Left renal cortex interstitium (tissue), 4 donors: Measurements from ENCODE around the gene SLC2A4. TPM values are rescaled to one million over a fixed set of nuclear protein-coding genes. Genes with fewer than 3 reads are reported as not detected.

Source experiments
- DNase-seq, 4 donors: peaks; one replicate each; pipeline ENCODE4 v3.0.0-alpha.2; 2013; ENCODE audit warnings: low read depth in 4 of 4, low spot score in 2 of 4, missing footprints in 1 of 4
- polyA plus RNA-seq, 4 donors: library from polyadenylated mRNA; unstranded; fragments of 120-200 nt; gene quantifications; one replicate each; pipeline ENCODE4 v1.2.1, GENCODE V29; 2013; ENCODE audit not compliant: insufficient read length in 4 of 4

SLC2A4 gene
- 1 to 10 TPM; 2.2 to 2.8 (median 2.5) TPM for polyA plus RNA-seq

DNA sequence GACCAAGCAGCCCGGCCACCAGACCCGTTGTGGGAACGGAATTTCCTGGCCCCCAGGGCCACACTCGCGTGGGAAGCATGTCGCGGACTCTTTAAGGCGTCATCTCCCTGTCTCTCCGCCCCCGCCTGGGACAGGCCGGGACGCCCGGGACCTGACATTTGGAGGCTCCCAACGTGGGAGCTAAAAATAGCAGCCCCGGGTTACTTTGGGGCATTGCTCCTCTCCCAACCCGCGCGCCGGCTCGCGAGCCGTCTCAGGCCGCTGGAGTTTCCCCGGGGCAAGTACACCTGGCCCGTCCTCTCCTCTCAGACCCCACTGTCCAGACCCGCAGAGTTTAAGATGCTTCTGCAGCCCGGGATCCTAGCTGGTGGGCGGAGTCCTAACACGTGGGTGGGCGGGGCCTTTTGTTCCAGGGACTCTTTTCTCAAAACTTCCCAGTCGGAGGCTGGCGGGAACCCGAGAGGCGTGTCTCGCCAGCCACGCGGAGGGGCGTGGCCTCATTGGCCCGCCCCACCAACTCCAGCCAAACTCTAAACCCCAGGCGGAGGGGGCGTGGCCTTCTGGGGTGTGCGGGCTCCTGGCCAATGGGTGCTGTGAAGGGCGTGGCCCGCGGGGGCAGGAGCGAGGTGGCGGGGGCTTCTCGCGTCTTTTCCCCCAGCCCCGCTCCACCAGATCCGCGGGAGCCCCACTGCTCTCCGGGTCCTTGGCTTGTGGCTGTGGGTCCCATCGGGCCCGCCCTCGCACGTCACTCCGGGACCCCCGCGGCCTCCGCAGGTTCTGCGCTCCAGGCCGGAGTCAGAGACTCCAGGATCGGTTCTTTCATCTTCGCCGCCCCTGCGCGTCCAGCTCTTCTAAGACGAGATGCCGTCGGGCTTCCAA lies at the start of gene SLC2A4:
SLC2A4 (plus strand) TSS at position 645 of the 879 bp plus-strand sequence; CDS start at position 862, 217 bp downstream.
- peak; percentile 82 to 95 (median 90) for DNase-seq

- DNase-seq = no peak
Observed at GRCh38 chr17:7232114-7232513, 49.4 kb upstream of the SLC2A4 start.

GRCh38 chr17:7233701-7234082 lies 47.8 kb upstream of the SLC2A4 start:
- DNase-seq = no peak

- peak in 1 of 4 donors; percentile 93 for DNase-seq
Observed at GRCh38 chr17:7234083-7234951, 47.2 kb upstream of the SLC2A4 start, which contains the start of gene DVL2. DVL2 (minus strand) TSS chr17:7234517; CDS start chr17:7234262, 255 bp downstream.

- DNase-seq = no peak
Observed at GRCh38 chr17:7235693-7236665, 45.5 kb upstream of the SLC2A4 start.

- DNase-seq = no peak
Observed at GRCh38 chr17:7236808-7237207, 44.7 kb upstream of the SLC2A4 start.

DNA sequence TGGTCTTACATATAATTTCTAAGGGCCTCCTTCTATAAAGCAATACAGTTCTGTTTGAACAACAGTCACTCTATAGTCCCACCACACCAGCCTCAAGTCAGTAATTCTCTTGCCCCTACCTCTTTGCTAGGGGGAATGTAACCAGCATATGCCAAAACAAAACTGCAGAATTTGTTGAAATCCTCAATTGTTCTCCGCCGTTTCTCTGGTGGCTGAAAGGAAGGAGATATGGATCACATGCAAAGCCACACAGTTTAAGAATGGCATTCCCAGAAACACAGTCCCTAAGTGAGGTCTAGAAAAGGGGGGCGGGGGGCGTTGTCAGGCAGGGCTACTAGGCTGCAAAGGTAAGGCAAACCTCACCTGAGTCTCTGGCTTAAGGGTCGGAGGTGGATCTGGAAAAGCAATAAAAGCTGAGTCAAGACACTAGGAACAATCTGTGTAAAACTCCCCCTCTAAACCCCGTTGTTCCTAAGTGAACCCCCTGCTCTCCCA lies 44.2 kb upstream of the SLC2A4 start:
- DNase-seq = no peak

DNA sequence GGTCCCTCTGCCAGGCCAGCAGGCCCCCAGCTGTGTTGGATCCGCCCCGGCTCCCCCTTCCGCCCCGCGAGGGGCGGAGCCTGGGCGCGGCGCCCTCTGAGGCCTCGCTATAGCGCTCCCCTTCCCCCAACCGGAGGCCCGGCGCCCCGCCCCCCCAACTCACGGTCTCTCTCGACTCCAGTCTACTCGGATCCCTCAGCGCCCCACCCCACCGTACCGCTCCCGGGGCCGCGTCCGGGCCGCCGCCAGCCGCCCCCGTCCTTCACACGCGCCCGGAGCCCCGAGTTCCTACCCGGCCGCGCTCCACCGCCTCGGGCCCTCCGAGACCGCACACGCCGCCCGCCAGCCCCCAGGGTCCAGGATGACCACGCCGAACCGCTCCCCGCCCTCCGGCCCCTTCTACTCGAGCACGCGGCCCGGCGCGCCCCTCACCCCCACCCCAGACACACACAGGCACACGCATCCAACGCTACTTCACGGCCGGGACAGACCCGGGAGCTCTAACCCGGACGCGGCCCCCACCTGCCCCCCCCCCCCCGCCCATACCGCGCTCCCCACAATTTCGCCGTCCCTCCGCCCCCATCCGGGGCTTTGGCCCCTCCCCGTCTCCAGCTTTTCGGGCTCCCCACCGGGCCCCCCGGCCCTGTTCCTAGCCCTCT lies 43.6 kb upstream of the SLC2A4 start:
- no peak for DNase-seq

- no peak for DNase-seq
Observed at GRCh38 chr17:7238420-7239090, 43.0 kb upstream of the SLC2A4 start.

GRCh38 chr17:7239091-7240027 lies 42.2 kb upstream of the SLC2A4 start, which contains the start of gene PHF23:
PHF23 (minus strand) TSS chr17:7239457; CDS start chr17:7239279, 178 bp downstream.
- DNase-seq = peak; percentile 94 to 99 (median 99)

DNA sequence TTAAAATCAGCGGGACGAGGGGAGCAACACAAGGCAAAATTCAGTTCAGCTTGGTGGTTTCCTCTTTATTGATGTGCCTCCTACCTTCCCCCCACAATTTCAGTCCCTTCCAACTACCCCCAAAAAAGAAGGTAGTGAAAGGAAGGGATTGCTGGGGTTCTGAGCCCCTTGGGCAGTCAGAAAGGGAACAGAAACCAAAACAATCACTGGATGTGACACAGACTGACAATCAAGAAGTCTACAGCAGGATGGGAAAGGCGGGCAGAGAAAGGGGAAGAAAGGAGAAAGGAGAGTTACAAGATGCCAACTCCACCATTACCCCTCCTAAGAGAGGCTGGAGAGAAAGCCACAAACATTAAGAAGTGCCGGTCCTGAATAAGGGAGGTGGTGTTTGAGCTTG lies 41.1 kb upstream of the SLC2A4 start:
- no peak for DNase-seq

- DNase-seq = no peak
Observed at GRCh38 chr17:7241090-7241733, 40.3 kb upstream of the SLC2A4 start.

GRCh38 chr17:7241783-7242716 lies 39.5 kb upstream of the SLC2A4 start, which contains the start of gene GABARAP:
GABARAP (minus strand) TSS chr17:7242449; CDS start chr17:7242330, 119 bp downstream.
- peak in 3 of 4 donors; percentile 93 to 97 (median 95) for DNase-seq

GRCh38 chr17:7242717-7243452 lies 38.6 kb upstream of the SLC2A4 start:
- peak; percentile 94 to 100 (median 98) for DNase-seq

GRCh38 chr17:7243453-7243729 lies 38.1 kb upstream of the SLC2A4 start:
- no peak for DNase-seq
